Panc1 (cell line): Measurements from ENCODE around the gene DUS1L. TPM values are rescaled to one million over a fixed set of nuclear protein-coding genes. Genes with fewer than 3 reads are reported as not detected.

Experiments
- ATAC-seq: fragments of 200-7000 bp; cut with Tn5 transposase; 2 replicates; pipeline ENCODE4 v1.9.1; 2020; ENCODE audit warnings: mild to moderate bottlenecking, moderate library complexity
- BruUV-seq: library from RNA; stranded (reverse); fragments of 400-500 nt; replicated peaks from 2 replicates; lab custom pipeline; 2021; lab: Mats Ljungman, UMichigan
- CTCF ChIA-PET: fragments of 300-600 bp; sonication (Branson Sonifier 250); formaldehyde crosslinking; loops from one replicate; lab custom pipeline; 2022; ENCODE audit warnings: antibody characterized with exemption; lab: Charles Lee
- POLR2A ChIA-PET: fragments of 300-600 bp; sonication (Branson Sonifier 250); formaldehyde crosslinking; loops from one replicate; lab custom pipeline; 2022; ENCODE audit warnings: antibody characterized with exemption; lab: Charles Lee
- DNase-seq: peaks from one replicate; pipeline ENCODE4 v3.0.0-alpha.2; 2010; ENCODE audit warnings: low read depth, low spot score
- H3K27ac ChIP-seq: 2 replicates; pipeline ENCODE4 v1.5.1; 2011; ENCODE audit warnings: mild to moderate bottlenecking, low read length, inconsistent platforms
- H3K27me3 ChIP-seq: fragments of 200-500 bp; sonication (Bioruptor generic); 2 replicates; pipeline ENCODE4 v1.6.0; 2014; ENCODE audit warnings: low read length, inconsistent platforms; ENCODE audit not compliant: control insufficient read depth, insufficient read depth
- H3K36me3 ChIP-seq: fragments of 200-500 bp; sonication (Bioruptor generic); 2 replicates; pipeline ENCODE4 v1.5.1; 2014; ENCODE audit warnings: inconsistent platforms, mild to moderate bottlenecking, low read length, moderate library complexity; ENCODE audit not compliant: control insufficient read depth, insufficient read depth
- H3K4me1 ChIP-seq: 2 replicates; pipeline ENCODE4 v1.5.1; 2011; ENCODE audit warnings: inconsistent platforms, mild to moderate bottlenecking, low read length, moderate library complexity; ENCODE audit not compliant: control insufficient read depth, insufficient read depth
- H3K4me3 ChIP-seq, 2 experiments: 2 replicates each; pipeline ENCODE4 v1.5.1; 2011 to 2012; ENCODE audit warnings: low read depth in 2 of 2, low read length in 2 of 2, mild to moderate bottlenecking in 2 of 2, inconsistent platforms in 1 of 2, moderate library complexity in 1 of 2
- H3K9me3 ChIP-seq: fragments of 200-500 bp; sonication (Bioruptor generic); 2 replicates; pipeline ENCODE4 v1.5.1; 2014; ENCODE audit warnings: low read depth, mild to moderate bottlenecking, inconsistent platforms, low read length, moderate library complexity; ENCODE audit not compliant: control insufficient read depth, insufficient read depth
- POLR2AphosphoS5 ChIP-seq: IDR thresholded peaks from 2 replicates; pipeline ENCODE4 v1.6.1; 2012; ENCODE audit warnings: mild to moderate bottlenecking, low read depth, low read length, moderate library complexity
- SIN3A ChIP-seq: IDR thresholded peaks from 2 replicates; pipeline ENCODE4 v1.6.1; 2012; ENCODE audit warnings: low read depth, mild to moderate bottlenecking, low read length, moderate library complexity, borderline replicate concordance; ENCODE audit not compliant: insufficient read depth
- TCF7L2 ChIP-seq: IDR thresholded peaks from 2 replicates; pipeline ENCODE4 v1.6.1; 2011; ENCODE audit warnings: mild to moderate bottlenecking, low read depth, low read length, inconsistent platforms
- in situ Hi-C: cut with HindIII; loops from 2 replicates; pipeline ENCODE4 v1.10.0; 2016; ENCODE audit warnings: low sequenced_read_pairs, low pct_unique_long_range_greater_than_20kb
- intact Hi-C: fragments of 100-400 bp; cut with micrococcal nuclease; formaldehyde crosslinking; loops from one replicate; pipeline ENCODE4 v1.10.0; 2022; ENCODE audit not compliant: unreplicated experiment
- total RNA-seq: library from RNA; stranded (reverse); gene quantifications from one replicate; pipeline ENCODE4 v1.2.1, GENCODE V29; 2021; ENCODE audit not compliant: unreplicated experiment
- TF ChIP-seq, protein P1 (sequence below): fragments of 450-650 bp; IDR thresholded peaks from 2 replicates; pipeline ENCODE4 v1.5.1; 2017; ENCODE audit warnings: mild to moderate bottlenecking
- TF ChIP-seq, protein P2 (sequence below), 2 experiments: IDR thresholded peaks; 2 replicates each; pipeline ENCODE4 v1.6.1; 2011 to 2012; ENCODE audit warnings: low read depth in 2 of 2, control low read depth in 1 of 2, low read length in 1 of 2, mild to moderate bottlenecking in 1 of 2, moderate library complexity in 1 of 2; ENCODE audit not compliant: insufficient read depth in 1 of 2

Gene DUS1L
- total RNA-seq, 1 experiment from 2014 or later, result 115 TPM

DNA sequence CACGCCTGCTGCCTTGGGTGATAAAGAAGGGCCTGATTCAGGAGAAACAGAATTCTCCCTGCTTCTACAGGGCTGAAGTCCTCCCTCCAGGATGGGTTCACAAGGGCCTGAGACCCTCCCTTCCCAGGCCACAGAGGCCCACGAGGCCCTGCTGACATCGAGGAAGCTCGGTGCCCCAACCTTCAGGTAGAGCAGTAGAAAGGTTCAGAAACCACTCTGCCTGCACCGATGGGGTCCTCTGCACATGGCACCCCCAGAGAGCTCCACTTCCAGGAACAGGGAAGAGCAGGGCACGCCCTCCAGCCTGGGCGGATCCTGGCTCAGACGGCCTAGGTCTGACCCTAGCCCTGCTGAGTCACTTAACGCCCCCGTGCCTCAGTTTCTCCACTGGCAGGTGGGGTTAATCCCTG lies 43.7 kb downstream of the DUS1L start:
- ATAC-seq (no peak), DNase-seq (no peak)
- Histone ChIP-seq H3K36me3 (no peaks in the 10 kb centered on the region; the same call in 1 of the 2 replicates), H3K27ac (peak overlapping the region; percentile 63), H3K27me3 (no peaks in the 10 kb centered on the region), H3K4me3 (peak overlapping the region; percentile 58 to 74), H3K9me3 (no peaks in the 10 kb centered on the region), H3K4me1 (peaks cover 38% of the 10 kb centered on the region)
- BruUV-seq, result no TSS peak
- intact Hi-C loops (loop anchor here (2.0 to 10.0 kb wide), 2 partner anchors 59 to 157 kb away; partner anchors contain the start of gene P4HB), in situ Hi-C loops (no loop called here)
- CTCF ChIA-PET, result interaction anchor here (0.6 to 5.3 kb wide), 3 partner anchors 9 to 61 kb away, joined by 3 to 37 read pairs (median 5); partner anchors contain the start of gene NOTUM
- TF ChIP-seq TCF7L2, result no peak
- 0 out of 2 replicates have a peak, but pooled peaks have one; percentile 16 for TF ChIP-seq SIN3A
- POLR2A ChIA-PET, result no interaction called here

DNA sequence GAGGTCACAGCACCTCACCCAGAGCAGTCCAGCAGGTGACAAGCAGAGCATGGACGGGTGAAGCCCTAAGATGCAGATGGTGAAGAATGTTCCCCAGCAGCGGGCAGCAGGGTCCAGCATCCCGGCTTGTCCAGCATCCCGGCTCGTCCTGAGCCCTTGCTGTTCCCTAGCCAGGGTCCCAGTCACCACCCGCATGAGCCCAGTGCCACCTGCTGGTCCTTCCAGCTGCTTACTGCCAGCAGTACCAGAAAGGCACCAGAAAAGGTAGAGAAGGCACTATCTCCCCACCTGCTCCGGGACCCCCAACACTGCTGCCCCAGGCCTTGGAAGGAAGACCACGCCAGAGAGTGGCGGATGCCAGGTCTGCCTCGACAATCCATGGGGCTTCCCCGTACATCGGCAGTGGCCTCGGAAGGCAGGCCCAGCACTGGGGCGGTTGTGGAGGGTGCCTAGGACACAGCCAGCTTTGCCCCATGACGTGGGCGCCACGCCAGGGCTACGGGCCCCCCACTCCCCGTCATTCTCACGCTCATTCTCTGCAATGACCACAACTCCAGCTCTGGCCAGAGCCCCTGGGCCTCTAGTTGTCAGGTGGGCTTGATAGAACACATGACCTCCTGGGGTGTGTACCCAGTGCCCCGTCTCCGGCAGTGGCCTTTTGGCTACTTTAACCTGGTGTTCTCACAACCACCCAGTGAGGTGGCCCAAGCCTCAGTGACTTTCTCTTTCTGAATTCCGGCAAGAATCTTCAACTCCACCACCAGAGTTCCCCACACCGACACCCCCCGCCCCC lies 44.3 kb downstream of the DUS1L start:
- Histone ChIP-seq H3K27me3 (no peaks in the 10 kb centered on the region), H3K27ac (peak overlapping the region; percentile 63), H3K9me3 (no peaks in the 10 kb centered on the region), H3K4me1 (peaks cover 38% of the 10 kb centered on the region), H3K4me3 (peak overlapping the region; percentile 58 to 74), H3K36me3 (no peaks in the 10 kb centered on the region; the same call in 1 of the 2 replicates)
- BruUV-seq, result no TSS peak
- intact Hi-C loops (loop anchor here (2.0 to 10.0 kb wide), 2 partner anchors 59 to 157 kb away; partner anchors contain the start of gene P4HB), in situ Hi-C loops (no loop called here)
- CTCF ChIA-PET, result interaction anchor here (0.6 to 5.3 kb wide), 6 partner anchors 9 to 128 kb away, joined by 3 to 37 read pairs (median 6); partner anchors contain the start of genes MAFG and NOTUM
- TF ChIP-seq SIN3A (peak; percentile 54; the same call in 1 of the 2 replicates), POLR2AphosphoS5 (no peak), TCF7L2 (no peak)
- TF ChIP-seq, protein P1, sequence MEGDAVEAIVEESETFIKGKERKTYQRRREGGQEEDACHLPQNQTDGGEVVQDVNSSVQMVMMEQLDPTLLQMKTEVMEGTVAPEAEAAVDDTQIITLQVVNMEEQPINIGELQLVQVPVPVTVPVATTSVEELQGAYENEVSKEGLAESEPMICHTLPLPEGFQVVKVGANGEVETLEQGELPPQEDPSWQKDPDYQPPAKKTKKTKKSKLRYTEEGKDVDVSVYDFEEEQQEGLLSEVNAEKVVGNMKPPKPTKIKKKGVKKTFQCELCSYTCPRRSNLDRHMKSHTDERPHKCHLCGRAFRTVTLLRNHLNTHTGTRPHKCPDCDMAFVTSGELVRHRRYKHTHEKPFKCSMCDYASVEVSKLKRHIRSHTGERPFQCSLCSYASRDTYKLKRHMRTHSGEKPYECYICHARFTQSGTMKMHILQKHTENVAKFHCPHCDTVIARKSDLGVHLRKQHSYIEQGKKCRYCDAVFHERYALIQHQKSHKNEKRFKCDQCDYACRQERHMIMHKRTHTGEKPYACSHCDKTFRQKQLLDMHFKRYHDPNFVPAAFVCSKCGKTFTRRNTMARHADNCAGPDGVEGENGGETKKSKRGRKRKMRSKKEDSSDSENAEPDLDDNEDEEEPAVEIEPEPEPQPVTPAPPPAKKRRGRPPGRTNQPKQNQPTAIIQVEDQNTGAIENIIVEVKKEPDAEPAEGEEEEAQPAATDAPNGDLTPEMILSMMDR, result peak; percentile 93
- TF ChIP-seq, protein P2, sequence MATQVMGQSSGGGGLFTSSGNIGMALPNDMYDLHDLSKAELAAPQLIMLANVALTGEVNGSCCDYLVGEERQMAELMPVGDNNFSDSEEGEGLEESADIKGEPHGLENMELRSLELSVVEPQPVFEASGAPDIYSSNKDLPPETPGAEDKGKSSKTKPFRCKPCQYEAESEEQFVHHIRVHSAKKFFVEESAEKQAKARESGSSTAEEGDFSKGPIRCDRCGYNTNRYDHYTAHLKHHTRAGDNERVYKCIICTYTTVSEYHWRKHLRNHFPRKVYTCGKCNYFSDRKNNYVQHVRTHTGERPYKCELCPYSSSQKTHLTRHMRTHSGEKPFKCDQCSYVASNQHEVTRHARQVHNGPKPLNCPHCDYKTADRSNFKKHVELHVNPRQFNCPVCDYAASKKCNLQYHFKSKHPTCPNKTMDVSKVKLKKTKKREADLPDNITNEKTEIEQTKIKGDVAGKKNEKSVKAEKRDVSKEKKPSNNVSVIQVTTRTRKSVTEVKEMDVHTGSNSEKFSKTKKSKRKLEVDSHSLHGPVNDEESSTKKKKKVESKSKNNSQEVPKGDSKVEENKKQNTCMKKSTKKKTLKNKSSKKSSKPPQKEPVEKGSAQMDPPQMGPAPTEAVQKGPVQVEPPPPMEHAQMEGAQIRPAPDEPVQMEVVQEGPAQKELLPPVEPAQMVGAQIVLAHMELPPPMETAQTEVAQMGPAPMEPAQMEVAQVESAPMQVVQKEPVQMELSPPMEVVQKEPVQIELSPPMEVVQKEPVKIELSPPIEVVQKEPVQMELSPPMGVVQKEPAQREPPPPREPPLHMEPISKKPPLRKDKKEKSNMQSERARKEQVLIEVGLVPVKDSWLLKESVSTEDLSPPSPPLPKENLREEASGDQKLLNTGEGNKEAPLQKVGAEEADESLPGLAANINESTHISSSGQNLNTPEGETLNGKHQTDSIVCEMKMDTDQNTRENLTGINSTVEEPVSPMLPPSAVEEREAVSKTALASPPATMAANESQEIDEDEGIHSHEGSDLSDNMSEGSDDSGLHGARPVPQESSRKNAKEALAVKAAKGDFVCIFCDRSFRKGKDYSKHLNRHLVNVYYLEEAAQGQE (IDR thresholded peaks at IDR 0.05; ENCODE audit: insufficient read depth in 1 of 2, low read depth in 2 of 2, low read length in 1 of 2), result peak in 1 of 2 experiments; percentile 40; a peak in 1 of 4 replicates
- DNase-seq, result no peak
- ATAC-seq, result peak; percentile 64
- POLR2A ChIA-PET, result no interaction called here
